Fibroblast of lung (primary cell): ENCODE measurements around the gene CKAP4. TPM values are rescaled to one million over a fixed set of nuclear protein-coding genes. Genes with fewer than 3 reads are reported as not detected.
A peak's percentile ranks its signal among the peaks of the same experiment; 100 is the strongest.

Source experiments
- DNase-seq, 2 donors: peaks; one replicate each; pipeline versions ENCODE4 v3.0.0 to v3.0.0-alpha.2; 2010; ENCODE audit warnings: low read depth in 2 of 2
- H2AFZ ChIP-seq: 2 replicates; pipeline ENCODE4 v1.5.1; 2012; ENCODE audit warnings: low read length, control low read depth, inconsistent platforms
- H3K27ac ChIP-seq: 2 replicates; pipeline ENCODE4 v1.5.1; 2011; ENCODE audit warnings: low read length, control low read depth; ENCODE audit not compliant: insufficient read depth
- H3K27me3 ChIP-seq: 2 replicates; pipeline ENCODE4 v1.5.1; 2011; ENCODE audit warnings: mild to moderate bottlenecking, low read length; ENCODE audit not compliant: control insufficient read depth, insufficient read depth
- H3K36me3 ChIP-seq: 2 replicates; pipeline ENCODE4 v1.5.1; 2011; ENCODE audit warnings: low read length; ENCODE audit not compliant: control insufficient read depth, insufficient read depth
- H3K4me1 ChIP-seq: 2 replicates; pipeline ENCODE4 v1.5.1; 2011; ENCODE audit warnings: low read length; ENCODE audit not compliant: control insufficient read depth, insufficient read depth; ENCODE audit errors: extremely low read depth
- H3K4me2 ChIP-seq: 2 replicates; pipeline ENCODE4 v1.5.1; 2011; ENCODE audit warnings: low read length, control low read depth; ENCODE audit not compliant: insufficient read depth; ENCODE audit errors: extremely low read depth
- H3K4me3 ChIP-seq, 4 experiments: fragments of 200-600 bp in 1 of 4; sonication (generic) in 1 of 4; replicated peaks in 1 of 4; 2 replicates each; pipeline ENCODE4 v1.5.1; 2011 to 2016; ENCODE audit warnings: low read length in 4 of 4, low read depth in 3 of 4, mild to moderate bottlenecking in 3 of 4, control low read depth in 2 of 4, inconsistent platforms in 1 of 4, mixed read lengths in 1 of 4; ENCODE audit not compliant: insufficient read depth in 1 of 4; ENCODE audit errors: control extremely low read depth in 1 of 4
- H3K79me2 ChIP-seq: 2 replicates; pipeline ENCODE4 v1.5.1; 2012; ENCODE audit warnings: mild to moderate bottlenecking, low read length, inconsistent platforms; ENCODE audit not compliant: control insufficient read depth, insufficient read depth
- H3K9ac ChIP-seq: 2 replicates; pipeline ENCODE4 v1.5.1; 2011; ENCODE audit warnings: mild to moderate bottlenecking, low read length, control low read depth; ENCODE audit not compliant: insufficient read depth
- H3K9me3 ChIP-seq: 2 replicates; pipeline ENCODE4 v1.5.1; 2012; ENCODE audit warnings: low read depth, low read length; ENCODE audit not compliant: control insufficient read depth, insufficient read depth
- H4K20me1 ChIP-seq: 2 replicates; pipeline ENCODE4 v1.5.1; 2011; ENCODE audit warnings: low read length; ENCODE audit not compliant: control insufficient read depth, insufficient read depth; ENCODE audit errors: extremely low read depth
- CTCF ChIP-seq, 2 donors: IDR thresholded peaks in 1 of 2; conservative IDR thresholded peaks in 1 of 2; 1 replicate in 1 of 2; 2 replicates in 1 of 2; pipeline ENCODE4 v1.5.1; 2011 to 2012; ENCODE audit warnings: low read length in 2 of 2, control low read depth in 1 of 2, inconsistent platforms in 1 of 2, low read depth in 1 of 2, mild to moderate bottlenecking in 1 of 2
- EZH2 ChIP-seq: IDR thresholded peaks from 2 replicates; pipeline ENCODE4 v1.5.1; 2012; ENCODE audit warnings: low read length, control low read depth, mild to moderate bottlenecking; ENCODE audit errors: missing control alignments
- polyA minus RNA-seq: library from RNA; depleted of rRNA, polyadenylated mRNA; stranded (reverse); fragments of >200 nt; gene quantifications from 2 replicates; pipeline ENCODE4 v1.2.3, GENCODE V29; 2011; ENCODE audit warnings: low replicate concordance
- polyA plus RNA-seq, 2 donors: library from polyadenylated mRNA; depleted of rRNA in 1 of 2; stranded (reverse) in 1 of 2; unstranded in 1 of 2; fragments of >200 nt; gene quantifications; 2 replicates each; pipeline ENCODE4 v1.2.1, GENCODE V29; 2011 to 2012; ENCODE audit warnings: missing spikeins in 1 of 2
- total RNA-seq: library from RNA; depleted of rRNA; stranded (reverse); fragments of >200 nt; gene quantifications from 2 replicates; pipeline ENCODE4 v1.2.1, GENCODE V29; 2014

The CKAP4 gene, protein sequence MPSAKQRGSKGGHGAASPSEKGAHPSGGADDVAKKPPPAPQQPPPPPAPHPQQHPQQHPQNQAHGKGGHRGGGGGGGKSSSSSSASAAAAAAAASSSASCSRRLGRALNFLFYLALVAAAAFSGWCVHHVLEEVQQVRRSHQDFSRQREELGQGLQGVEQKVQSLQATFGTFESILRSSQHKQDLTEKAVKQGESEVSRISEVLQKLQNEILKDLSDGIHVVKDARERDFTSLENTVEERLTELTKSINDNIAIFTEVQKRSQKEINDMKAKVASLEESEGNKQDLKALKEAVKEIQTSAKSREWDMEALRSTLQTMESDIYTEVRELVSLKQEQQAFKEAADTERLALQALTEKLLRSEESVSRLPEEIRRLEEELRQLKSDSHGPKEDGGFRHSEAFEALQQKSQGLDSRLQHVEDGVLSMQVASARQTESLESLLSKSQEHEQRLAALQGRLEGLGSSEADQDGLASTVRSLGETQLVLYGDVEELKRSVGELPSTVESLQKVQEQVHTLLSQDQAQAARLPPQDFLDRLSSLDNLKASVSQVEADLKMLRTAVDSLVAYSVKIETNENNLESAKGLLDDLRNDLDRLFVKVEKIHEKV
- total RNA-seq, result 72.7 and 132 TPM in 2 replicates
- 247 and 282 TPM in 2 replicates for polyA plus RNA-seq
- polyA plus RNA-seq (2012), result 236 and 260 TPM in 2 replicates
- polyA minus RNA-seq, result 69.3 and 70.2 TPM in 2 replicates

GRCh38 chr12:106247674-106248311, at the start of gene CKAP4:
Gene CKAP4 (minus strand): TSS chr12:106248020. CDS start chr12:106247851, 169 bp downstream.
- Histone ChIP-seq H3K4me3 (peak within 1 kb of the TSS; percentile 76 to 92 (median 88)), H3K27me3 (no peaks in the 10 kb centered on the region), H4K20me1 (peaks cover 3% of the 10 kb centered on the region), H3K4me1 (peaks cover 10% of the 10 kb centered on the region), H3K79me2 (peaks cover 36% of the 10 kb centered on the region), H3K27ac (peak within 1 kb of the TSS; percentile 93), H3K9ac (peak within 1 kb of the TSS; percentile 93), H3K9me3 (no peaks in the 10 kb centered on the region), H3K4me2 (peak within 1 kb of the TSS; percentile 80), H3K36me3 (peaks cover 3% of the 10 kb centered on the region), H2AFZ (peak within 1 kb of the TSS; percentile 62)
- TF ChIP-seq EZH2, result no peak
- no peak for TF ChIP-seq CTCF (conservative IDR thresholded peaks at IDR 0.05 in 1 of 2, IDR thresholded peaks at IDR 0.05 in 1 of 2; ENCODE audit: low read depth in 1 of 2, low read length in 2 of 2)
- peak; percentile 80 to 85 for DNase-seq

DNA sequence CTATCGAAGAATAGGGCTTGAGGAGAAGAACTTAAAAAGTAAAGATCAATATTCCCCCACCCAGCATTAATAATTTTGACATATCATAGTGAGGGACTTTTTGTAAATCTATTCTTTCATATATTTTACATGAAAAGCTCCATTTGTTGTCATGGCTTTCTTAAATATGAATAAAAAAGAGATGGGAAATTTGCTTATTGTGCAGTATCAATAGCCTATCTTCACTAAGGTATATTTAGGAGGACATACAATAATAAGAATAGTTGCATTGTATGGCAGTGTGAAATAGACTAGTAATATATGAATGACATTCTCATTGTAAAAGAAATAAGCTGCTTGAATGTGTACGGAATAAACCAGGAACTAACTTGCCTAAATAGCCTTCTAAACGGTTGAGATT, 49.3 kb upstream of the CKAP4 start:
- no peak overlapping the region for H3K4me3 ChIP-seq
- no peaks in the 10 kb centered on the region for H3K36me3 ChIP-seq
- no peaks in the 10 kb centered on the region for H4K20me1 ChIP-seq
- H3K9ac ChIP-seq, result no peak overlapping the region
- no peak overlapping the region for H3K4me2 ChIP-seq
- H3K27me3 ChIP-seq, result no peaks in the 10 kb centered on the region
- DNase-seq, result no peak
- no peak overlapping the region for H2AFZ ChIP-seq
- no peak for TF ChIP-seq CTCF (conservative IDR thresholded peaks at IDR 0.05 in 1 of 2, IDR thresholded peaks at IDR 0.05 in 1 of 2; ENCODE audit: low read depth in 1 of 2, low read length in 2 of 2)
- TF ChIP-seq EZH2, result no peak
- no peak overlapping the region for H3K27ac ChIP-seq
- no peaks in the 10 kb centered on the region for H3K9me3 ChIP-seq
- peaks cover 2% of the 10 kb centered on the region for H3K4me1 ChIP-seq
- H3K79me2 ChIP-seq, result no peaks in the 10 kb centered on the region
